SW480 (cell line): ENCODE results near the gene TBCC.
A peak's percentile ranks its signal among the peaks of the same experiment; 100 is the strongest.
"Not testable (repeated sequence)": the region's sequence is repeated elsewhere in the genome, so short reads cannot be mapped to it uniquely, and the experiment has no call there.

Experiments used
- DNase-seq: peaks from one replicate; pipeline ENCODE4 v3.0.0-alpha.2; 2016; ENCODE audit warnings: low spot score

Gene TBCC

DNA sequence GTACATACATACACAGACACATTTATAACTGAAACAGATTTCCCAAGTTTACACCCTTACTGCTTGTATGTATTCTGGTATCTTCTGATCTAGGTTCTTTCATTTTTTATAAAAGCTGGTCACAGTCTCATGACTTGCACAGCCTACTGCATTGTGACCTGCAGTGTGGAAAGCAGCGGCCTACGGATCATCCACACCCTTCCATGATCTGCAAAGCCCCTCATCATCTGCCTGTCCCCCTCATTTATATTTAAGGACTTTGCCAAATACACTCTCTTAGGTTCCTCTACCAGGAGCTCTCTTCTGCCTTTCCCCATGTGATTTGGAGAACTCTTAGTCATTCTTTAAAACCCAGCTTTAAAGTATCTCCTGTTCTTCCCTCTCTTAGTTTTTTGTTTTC, 23.9 kb upstream of the TBCC start:
- no peak for DNase-seq

DNA sequence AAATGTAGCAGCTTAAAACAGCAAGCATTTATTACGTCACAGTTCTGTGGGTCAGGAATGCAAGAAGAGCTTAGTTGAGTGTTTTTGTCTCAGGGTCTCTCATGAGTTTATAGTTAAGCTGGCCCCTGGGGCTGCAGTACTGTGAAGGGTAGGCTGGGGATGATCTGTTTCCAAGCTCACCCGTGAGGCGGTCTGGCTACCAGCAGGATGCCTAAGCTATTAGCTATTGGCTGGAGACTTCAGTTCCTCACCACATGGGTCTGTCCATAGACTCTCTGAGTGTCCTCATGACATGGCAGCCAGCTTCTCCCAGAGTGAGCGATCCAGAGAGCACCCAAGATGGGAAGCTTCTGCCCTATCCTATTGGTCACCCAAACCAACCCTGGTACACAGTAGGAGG, 23.1 kb upstream of the TBCC start:
- no peak for DNase-seq

- DNase-seq, result no peak
Measured at GRCh38 chr6:42766163-42766670, 20.3 kb upstream of the TBCC start.

DNA sequence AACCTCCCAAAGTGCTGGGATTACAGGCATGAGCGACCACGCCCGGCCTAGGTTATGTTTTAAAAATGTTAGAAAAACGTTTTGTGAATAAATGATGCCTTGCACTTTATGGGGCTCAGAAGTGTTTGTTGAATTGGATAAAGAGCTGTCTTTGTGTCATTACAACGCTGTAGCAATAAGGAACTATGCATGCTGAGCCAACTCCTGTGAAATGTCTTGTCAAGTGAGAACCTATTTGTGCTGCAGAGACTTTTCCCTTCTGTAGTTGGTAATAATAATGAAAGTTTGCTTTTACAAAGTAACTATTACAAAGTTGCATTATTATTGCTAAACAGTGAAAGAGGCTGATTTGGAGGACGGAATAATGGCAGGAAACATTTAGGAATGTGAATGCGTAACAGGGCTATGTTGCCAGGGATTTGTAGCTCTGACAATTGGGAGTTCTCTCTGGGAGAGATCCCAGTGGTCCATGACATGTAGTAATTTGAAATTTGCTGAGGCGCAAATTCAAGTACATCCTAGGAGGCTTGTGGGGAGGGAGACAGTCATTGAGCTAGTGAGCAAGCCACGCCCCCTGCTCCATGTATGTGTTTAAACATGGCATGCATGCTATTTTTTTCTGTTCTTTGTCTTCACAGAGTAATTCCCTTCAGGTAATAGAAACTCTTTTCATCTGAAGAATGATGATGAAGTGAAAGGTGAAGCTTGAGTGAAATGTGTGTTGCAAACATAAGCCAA, 19.2 kb upstream of the TBCC start:
- DNase-seq, result no peak

DNA sequence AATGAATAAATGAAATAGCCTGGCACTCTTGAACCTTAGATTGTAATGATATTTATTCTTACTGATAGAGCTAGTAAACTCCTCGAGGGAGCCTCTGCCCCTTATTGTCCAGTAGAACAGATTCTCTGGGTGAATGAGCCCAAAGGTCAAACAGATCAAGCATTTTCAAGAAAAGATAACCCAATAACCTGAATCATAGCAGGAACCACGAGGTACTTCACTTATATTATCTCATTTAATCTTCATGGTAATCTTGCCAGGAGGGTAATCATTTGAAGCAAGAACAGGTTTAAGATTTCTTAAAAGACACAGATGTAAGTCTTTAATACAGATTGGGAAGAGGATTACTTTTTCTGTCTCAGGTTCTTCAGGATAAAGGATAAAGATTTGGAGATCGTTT, 17.0 kb upstream of the TBCC start:
- no peak for DNase-seq

- DNase-seq, result no peak
Measured at GRCh38 chr6:42762426-42762859, 16.5 kb upstream of the TBCC start.

DNA sequence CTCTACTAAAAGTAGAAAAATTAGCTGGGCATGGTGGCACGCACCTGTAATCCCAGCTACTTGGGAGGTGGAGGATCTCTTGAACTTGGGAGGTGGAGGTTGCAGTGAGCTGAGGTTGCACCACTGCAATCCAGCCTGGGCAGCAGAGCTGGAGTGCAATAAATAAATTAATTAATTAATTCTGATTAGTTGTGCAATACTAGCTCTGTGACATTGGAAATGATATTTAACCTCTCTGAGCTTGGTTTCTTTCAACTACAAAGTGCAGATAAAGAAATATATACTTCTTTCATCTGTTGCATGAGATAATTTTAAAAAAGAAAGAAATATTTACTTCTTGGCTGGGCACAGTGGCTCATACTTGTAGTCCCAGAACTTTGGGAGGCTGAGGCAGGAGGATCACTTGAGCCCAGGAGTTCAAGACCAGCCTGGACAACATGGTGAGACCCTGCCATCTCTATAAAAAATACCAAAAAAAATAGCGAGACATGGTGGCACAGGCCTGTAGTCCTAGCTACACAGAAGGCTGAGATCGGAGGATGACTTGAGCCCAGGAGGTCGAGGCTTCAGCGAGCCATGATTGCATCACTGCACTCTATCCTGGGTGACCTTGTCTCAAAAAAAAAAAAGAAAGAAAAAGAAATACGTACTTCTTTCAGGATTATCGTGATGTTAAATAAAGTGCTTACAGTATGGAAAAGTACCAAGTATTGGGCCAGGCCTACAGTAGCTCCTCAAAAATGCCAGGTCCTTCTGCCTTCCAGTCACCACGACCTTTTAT, 15.6 kb upstream of the TBCC start:
- DNase-seq, result no peak

GRCh38 chr6:42758756-42759430, 13.0 kb upstream of the TBCC start:
- DNase-seq, result no peak

GRCh38 chr6:42756722-42757121, 10.8 kb upstream of the TBCC start:
- no peak for DNase-seq

DNA sequence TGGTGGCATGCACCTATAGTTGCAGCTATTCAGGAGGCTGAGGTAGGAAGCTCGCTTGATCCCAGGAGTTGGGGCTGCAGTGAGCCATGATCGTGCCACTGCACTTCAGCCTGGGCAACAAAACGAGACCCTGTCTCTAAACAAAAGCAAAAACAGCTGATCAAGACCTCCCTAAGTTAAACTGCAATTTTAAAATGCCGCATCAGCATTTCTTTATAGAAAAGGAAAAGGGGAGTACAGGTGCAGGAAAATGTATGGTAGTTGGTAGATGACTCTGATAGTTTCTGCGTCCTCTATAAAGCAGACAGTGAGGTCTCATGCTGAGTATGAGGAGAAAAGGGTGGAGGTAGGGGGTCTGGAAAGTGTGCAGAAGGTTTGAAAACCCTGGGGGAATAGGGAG, 8.9 kb upstream of the TBCC start:
- DNase-seq, result no peak

DNA sequence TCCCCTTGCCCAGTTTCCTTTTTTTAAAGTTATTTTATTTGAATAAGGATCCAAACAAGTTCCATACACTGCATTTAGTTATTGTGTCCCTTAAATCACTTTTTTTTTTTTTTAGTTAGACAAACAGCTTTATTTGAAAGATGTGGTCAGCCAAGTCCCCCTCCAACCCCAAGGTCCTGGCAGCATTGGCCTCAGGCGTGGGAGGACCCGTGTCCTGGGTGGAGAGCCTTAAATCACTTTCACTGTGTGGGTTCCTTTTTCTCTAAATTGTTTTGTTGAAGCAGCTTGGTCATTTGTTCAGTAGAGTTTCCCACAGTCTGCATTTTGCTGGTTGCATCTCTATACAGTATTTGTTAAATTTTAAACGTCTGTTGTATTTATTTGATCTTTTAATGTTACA, 5.2 kb upstream of the TBCC start:
- DNase-seq, result no peak

DNA sequence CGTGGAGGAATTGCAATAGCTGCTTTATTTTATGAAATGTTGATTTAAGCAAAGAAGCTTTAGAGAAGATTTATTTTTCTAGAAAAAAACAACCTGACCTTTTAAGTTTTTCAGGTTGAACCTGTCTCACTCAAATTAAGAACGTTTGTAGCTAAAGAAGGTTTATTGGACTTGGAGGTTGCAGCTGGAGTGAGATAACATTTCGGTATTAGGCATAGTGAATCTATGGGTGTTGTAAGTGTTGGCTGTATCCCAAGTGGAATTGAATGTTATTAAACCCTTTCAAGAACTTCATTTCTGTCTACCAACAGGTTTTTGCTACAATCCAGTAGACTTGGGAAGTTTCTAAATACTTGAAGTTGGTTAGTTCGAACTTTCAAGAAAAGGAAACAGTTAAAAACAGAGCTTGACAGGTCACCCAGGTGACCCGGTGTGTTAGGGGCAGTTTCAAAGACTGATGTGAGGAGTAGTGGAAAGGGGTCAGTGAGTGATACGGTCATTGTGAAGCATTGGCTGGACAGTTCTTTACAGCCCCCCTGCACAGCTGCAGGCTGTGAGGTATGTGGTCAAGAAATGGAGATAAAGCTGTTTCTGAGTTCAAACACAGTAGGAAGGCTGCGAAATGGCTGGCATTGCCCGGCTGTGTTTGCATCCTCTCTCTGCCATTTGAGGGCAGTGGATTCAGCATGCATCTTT, 2.4 kb upstream of the TBCC start:
- DNase-seq, result no peak

GRCh38 chr6:42746463-42747391, 824 bp upstream of the TBCC start:
- DNase-seq, result peak; percentile 79

GRCh38 chr6:42745083-42745639, 742 bp downstream of the TBCC start:
- peak; percentile 17 for DNase-seq

GRCh38 chr6:42744351-42744893, 1.5 kb downstream of the TBCC start:
- no peak for DNase-seq

- DNase-seq, result no peak
Measured at GRCh38 chr6:42742116-42742894, 3.6 kb downstream of the TBCC start.

DNA sequence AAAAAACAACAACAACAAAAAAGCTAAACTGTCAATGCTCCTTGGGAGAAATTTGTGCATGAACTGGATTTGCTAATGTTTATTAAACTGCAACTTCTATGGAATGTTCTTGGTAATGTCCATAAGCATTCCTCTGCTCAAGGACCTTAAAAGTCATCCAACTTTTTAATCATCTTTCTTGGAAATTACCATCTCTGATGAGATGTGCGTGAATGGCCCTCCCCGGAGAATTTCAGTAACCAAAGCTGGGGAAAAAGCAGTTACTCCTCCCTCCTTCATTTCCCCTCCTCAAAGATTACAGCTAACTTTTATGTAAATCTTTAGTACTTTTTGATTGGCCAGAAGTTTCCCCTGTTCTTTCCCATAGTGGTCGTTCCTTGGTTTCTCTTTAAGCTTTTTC, 5.2 kb downstream of the TBCC start:
- DNase-seq, result no peak

GRCh38 chr6:42735976-42736375, 9.9 kb downstream of the TBCC start:
- DNase-seq, result no peak

- not testable (repeated sequence) for DNase-seq
Measured at GRCh38 chr6:42733867-42734481, 11.9 kb downstream of the TBCC start.
